NCI-H187 treated with DMSO at 0.1 percent for 48 hours (cell line): ENCODE results near the gene DCD.
"Not testable (repeated sequence)": the region's sequence is repeated elsewhere in the genome, so short reads cannot be mapped to it uniquely, and the experiment has no call there.

ENCODE experiments used
- DNase-seq: peaks from one replicate; lab custom pipeline; 2025; lab: John Stamatoyannopoulos, UW

Gene DCD

GRCh38 chr12:54653025-54653424 is 4.9 kb upstream of the DCD start:
- no peak for DNase-seq

GRCh38 chr12:54650889-54651288 is 2.7 kb upstream of the DCD start:
- DNase-seq: no peak

DNA sequence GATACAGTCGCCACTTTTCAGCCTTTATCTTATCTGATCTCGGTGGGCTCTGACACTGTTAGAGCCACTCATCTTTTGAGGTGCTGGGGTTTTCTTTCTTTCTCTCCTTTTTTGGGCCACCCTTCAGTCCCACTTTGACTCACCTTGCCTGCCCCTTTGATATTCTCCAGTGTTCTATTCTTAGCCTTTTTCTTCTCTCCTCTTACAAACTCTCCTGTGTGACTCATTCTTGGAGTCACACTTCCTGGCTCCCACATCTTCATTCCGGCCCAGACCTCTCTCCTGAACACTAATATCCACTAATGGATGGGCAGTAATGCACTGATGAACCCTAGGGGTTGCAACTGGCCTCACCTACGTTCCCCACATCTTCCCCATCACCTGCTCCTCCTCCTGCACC is 2.2 kb upstream of the DCD start:
- DNase-seq: no peak

- DNase-seq: no peak
Observed at GRCh38 chr12:54649825-54650224, 1.7 kb upstream of the DCD start.

GRCh38 chr12:54641554-54641953 is 6.6 kb downstream of the DCD start:
- DNase-seq: no peak

- DNase-seq: no peak
Observed at GRCh38 chr12:54641089-54641488, 7.1 kb downstream of the DCD start.

DNA sequence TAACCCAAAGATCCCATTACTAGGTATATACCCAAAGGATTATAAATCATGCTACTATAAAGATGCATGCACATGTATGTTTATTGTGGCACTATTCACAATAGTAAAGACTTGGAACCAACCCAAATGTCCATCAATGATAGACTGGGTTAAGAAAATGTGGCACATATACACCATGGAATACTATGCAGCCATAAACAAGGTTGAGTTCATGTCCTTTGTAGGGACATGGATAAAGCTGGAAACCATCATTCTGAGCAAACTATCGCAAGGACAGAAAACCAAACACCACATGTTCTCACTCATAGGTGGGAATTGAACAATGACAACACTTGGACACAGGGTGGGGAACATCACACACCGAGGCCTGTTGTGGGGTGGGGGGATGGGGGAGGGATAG is 9.1 kb downstream of the DCD start:
- DNase-seq: not testable (repeated sequence)

DNA sequence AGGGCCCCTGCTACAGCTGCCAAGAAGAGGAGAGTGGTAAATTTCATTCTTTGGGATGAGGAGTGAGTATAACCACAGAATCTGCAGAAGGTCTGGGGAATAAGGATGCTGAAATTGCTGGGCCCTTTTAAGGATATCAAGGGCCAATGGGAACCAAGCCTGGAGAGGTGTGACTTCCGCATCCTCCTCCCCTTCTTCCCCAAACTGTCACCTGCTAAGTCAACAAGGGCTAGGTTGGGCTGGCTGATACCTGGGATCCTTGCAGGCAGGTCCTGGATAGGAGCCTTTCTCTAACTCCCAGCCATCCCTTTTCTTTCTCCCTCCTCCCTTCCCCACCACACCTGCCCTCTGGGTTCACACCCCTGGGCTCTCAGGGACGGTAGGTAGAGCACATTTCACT is 13.4 kb downstream of the DCD start, which contains the start of gene LACRT:
LACRT (minus strand) TSS at position 101 of the 400 bp plus-strand sequence; CDS start at position 47, 54 bp downstream.
- no peak for DNase-seq

DNA sequence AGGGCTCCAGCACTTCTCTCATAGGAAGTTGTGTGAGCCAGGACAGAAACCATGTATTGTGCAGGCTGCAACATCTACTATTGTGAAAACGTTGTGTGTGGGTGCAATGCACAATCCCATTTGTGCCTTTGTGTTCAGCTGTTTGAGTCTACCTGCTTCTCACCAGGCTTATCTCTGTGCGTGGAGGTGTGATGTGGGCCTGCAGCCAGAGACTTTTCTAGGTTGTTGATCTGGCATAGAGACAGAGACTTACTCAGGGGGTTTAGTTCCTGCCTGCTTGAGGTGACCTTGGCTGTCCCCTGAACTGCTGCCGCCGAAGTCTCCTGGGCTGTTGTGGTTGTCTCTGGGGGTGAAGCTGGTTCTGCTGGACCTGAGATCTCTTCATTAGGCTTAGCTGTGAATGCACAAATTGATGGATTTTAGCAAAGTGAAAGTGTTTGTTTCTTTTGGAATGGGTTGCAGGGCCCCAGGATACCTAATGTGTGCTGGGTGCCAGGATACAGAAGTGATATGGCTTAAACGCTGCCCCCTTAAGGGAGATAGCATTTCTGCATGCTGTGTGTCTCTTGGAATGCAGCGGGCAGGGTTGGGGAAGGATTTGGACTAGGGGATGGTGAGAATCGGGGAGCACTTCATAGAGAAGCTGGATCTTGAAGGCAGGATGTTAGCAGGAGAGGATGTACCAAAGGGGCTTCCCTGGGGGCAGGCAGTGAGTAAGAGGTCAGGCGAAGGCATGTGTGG is 16.0 kb downstream of the DCD start:
- DNase-seq: no peak

GRCh38 chr12:54631551-54631950 is 16.6 kb downstream of the DCD start:
- no peak for DNase-seq

- DNase-seq: no peak
Observed at GRCh38 chr12:54629925-54630324, 18.2 kb downstream of the DCD start.

- DNase-seq: no peak
Observed at GRCh38 chr12:54628186-54628846, 19.8 kb downstream of the DCD start.

- DNase-seq: no peak
Observed at GRCh38 chr12:54627304-54627703, 20.9 kb downstream of the DCD start.

- no peak for DNase-seq
Observed at GRCh38 chr12:54625598-54625997, 22.6 kb downstream of the DCD start.

DNA sequence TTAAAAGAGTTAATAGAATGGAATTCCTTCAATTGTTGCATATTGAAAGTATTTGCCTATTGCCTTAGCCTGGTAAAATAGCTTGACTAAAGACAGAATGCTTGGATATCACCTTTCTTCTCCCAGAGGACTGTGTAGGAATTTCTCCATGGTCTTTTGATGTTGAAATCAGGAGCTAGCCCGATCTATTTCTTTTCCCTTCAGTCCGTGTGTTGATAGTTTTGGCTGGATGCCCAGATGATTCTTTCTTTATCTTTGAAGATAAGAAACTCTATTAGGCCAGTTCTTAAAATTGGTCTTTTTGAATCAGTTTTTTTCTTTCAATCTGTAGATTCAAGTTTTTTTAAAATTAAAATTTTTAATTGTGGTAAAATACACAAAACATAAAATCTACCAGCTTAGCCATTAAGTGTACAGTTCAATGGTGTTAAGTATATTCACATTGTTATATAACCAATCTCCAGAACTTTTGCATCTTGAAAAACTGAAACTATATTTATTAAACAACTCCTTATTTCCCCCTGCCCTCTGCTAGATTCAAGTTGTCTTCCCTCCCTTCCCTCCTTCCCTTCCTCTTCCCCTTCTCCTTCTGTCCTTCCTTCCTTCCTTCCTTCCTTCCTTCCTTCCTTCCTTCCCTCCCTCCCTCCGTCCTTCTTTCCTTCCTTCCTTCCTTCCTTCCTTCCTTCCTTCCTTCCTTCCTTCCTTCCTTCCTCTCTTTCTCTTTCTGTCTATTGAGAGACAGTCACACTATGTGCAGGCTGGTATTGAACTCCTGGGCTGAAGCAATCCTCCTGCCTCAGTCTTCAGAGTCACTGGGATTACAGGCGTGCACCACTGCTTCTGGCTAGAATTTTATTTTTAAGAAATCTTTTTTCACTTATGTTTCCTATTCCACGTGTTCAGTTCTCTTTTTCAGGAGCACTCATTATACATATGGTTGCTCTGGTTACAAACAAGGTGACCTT is 23.6 kb downstream of the DCD start:
- DNase-seq: no peak

DNA sequence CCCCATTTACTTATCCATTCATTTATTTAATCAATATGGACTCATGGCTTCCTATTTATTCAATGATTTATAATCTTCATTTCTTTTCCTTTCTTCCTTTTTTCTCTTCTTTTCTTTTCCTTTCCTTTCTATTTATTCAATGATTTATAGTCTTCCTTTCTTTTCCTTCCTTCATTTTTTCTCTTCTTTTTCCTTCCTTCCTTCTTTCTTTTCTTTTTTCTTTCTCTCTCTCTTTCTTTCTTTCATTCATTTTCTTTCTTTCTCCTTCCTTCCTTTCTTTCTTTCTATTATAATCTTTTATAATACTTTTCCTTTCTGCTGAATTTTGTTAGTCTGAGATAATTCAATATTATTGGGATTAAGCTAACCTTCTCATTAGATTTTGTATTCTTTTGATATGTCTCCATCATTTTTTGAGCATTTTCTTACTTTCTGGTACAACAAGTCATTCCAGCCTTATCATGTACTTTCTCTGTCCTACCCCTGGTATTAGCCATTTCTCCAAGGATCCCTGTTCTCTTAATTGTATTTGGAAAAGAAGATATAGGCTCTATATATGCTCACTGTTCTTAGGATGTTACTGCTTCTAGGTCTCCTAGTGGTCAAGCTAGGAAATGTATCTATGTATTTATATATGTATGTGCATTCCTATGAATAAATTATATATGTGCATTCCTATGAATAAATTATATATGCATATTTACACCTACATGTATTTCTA is 25.5 kb downstream of the DCD start:
- no peak for DNase-seq

DNA sequence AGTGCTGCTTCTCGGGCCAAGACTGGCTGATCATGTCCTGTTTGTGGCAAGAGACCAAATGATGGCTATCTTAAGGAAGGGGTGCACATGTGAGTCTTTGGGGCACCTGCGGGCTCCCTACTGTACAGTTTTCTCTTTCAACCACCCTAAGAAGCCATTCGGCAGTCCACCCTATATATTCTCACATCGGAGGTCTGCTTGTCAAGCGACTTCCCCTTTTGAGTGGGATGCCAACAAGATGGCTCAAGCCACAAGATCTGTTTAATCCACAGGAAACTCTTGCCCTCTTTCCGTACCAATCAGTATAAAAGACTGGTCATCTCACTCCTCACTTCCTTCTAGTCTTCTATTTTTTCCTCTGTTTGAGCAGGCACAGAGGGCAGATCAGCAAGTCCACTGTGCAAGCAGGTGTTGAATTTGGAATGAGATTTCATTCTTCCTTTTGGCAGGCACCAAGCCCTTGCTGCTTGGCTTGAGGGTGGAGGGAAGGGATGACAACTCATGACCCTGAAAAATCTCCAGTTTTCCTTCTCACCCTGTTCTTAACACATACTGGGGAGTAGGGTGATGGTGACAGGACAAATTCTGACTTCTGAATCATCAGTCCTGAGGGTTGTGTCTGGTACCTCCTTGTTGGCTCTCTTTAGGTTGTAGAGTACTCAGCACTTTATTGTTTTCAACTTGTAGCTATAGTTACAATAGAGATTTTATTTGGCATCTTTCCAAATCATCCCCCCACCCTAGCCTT is 31.1 kb downstream of the DCD start:
- no peak for DNase-seq

DNA sequence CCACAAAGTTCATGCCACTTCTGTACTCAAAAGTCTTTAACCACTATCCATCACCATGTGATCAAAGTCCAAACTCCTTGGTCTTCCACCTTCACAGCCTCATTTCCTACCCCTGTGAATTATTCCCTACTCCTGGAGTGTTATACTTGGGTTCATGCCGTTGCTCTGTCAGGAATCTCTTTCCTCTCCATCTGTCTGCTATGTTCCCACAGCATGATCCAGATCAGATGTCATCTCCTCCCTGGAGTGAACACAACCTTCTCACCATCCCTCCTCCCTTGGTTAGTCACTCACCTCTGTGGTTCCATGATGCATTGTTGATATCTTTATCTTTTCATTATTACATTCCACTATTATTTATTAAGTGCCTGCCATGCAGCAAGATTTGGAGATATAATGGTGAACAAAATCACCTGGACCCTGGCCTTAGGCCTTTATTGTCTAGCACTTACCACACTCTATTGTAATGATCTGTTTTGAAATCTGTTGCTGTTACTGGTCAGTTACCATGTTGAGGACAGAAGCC is 35.9 kb downstream of the DCD start:
- DNase-seq: no peak

DNA sequence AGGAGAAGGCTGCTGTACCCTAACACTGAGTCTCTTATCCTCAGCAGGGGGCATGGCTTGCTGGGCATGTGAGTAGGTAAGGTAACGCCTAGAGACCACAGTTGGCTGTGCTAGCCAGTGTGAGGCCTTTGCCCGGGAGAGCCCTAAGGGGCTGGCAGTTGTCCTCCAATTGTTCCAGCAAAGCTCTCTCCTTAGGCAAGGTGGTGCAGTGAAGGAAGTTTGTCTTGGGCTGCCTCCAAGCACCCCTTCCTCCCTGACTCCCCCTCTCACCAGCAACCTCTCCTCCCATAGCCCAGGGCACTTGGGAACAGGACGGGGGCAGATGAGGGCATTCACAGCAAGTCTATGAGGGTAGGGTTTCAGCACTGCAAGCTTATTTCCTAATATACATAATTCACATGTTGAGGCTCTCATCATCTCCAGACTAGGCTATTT is 36.4 kb downstream of the DCD start:
- DNase-seq: no peak

GRCh38 chr12:54608769-54609168 is 39.4 kb downstream of the DCD start:
- DNase-seq: no peak

GRCh38 chr12:54608156-54608555 is 40.0 kb downstream of the DCD start:
- DNase-seq: no peak
